BE2C (cell line): ENCODE measurements around the gene CMTR2.

Source experiments
- DNase-seq: peaks from one replicate; pipeline ENCODE4 v3.0.0-alpha.2; 2020
- H3K27me3 ChIP-seq: fragments of 250-450 bp; sonication (Bioruptor Pico); 2 replicates; pipeline ENCODE4 v1.5.1; 2020; ENCODE audit warnings: mild to moderate bottlenecking
- H3K36me3 ChIP-seq: fragments of 250-450 bp; sonication (Bioruptor Pico); 2 replicates; pipeline ENCODE4 v1.5.1; 2020; ENCODE audit warnings: mild to moderate bottlenecking
- H3K4me1 ChIP-seq: fragments of 250-450 bp; sonication (Bioruptor Pico); 2 replicates; pipeline ENCODE4 v1.5.1; 2020
- H3K4me3 ChIP-seq: 2 replicates; pipeline ENCODE4 v1.5.1; 2011; ENCODE audit warnings: low read depth, low read length
- H3K9me3 ChIP-seq: fragments of 250-450 bp; sonication (Bioruptor Pico); 2 replicates; pipeline ENCODE4 v1.5.1; 2020
- CTCF ChIP-seq: IDR thresholded peaks from 2 replicates; pipeline ENCODE4 v1.5.1; 2012; ENCODE audit warnings: mild to moderate bottlenecking, low read depth, low read length

The CMTR2 gene

GRCh38 chr16:71246309-71246708 is 42.9 kb downstream of the CMTR2 start:
- H3K36me3 ChIP-seq, result no peaks in the 10 kb centered on the region
- no peak for TF ChIP-seq CTCF
- H3K4me3 ChIP-seq, result no peak overlapping the region
- peaks cover 7% of the 10 kb centered on the region for H3K27me3 ChIP-seq
- DNase-seq, result no peak
- H3K9me3 ChIP-seq, result no peaks in the 10 kb centered on the region
- H3K4me1 ChIP-seq, result no peaks in the 10 kb centered on the region

- no peak for DNase-seq
- peaks cover 11% of the 10 kb centered on the region for H3K27me3 ChIP-seq
- no peaks in the 10 kb centered on the region for H3K9me3 ChIP-seq
- no peak overlapping the region for H3K4me3 ChIP-seq
- H3K36me3 ChIP-seq, result no peaks in the 10 kb centered on the region
- TF ChIP-seq CTCF, result no peak
- H3K4me1 ChIP-seq, result no peaks in the 10 kb centered on the region
Observed at GRCh38 chr16:71244521-71244920, 44.7 kb downstream of the CMTR2 start.

- H3K27me3 ChIP-seq, result peaks cover 16% of the 10 kb centered on the region
- H3K36me3 ChIP-seq, result no peaks in the 10 kb centered on the region
- H3K4me3 ChIP-seq, result no peak overlapping the region
- no peaks in the 10 kb centered on the region for H3K9me3 ChIP-seq
- DNase-seq, result no peak
- TF ChIP-seq CTCF, result no peak
- no peaks in the 10 kb centered on the region for H3K4me1 ChIP-seq
Observed at GRCh38 chr16:71242601-71243000, 46.6 kb downstream of the CMTR2 start.

GRCh38 chr16:71242036-71242435 is 47.2 kb downstream of the CMTR2 start:
- no peak for TF ChIP-seq CTCF
- DNase-seq, result no peak
- Histone ChIP-seq H3K4me3 (no peak overlapping the region), H3K27me3 (peaks cover 16% of the 10 kb centered on the region), H3K4me1 (no peaks in the 10 kb centered on the region), H3K9me3 (no peaks in the 10 kb centered on the region), H3K36me3 (no peaks in the 10 kb centered on the region)
